Anterior cingulate cortex (tissue), 58 donors: ENCODE data around the gene NPAS3.

Source experiments
- DNase-seq, 58 donors: peaks; one replicate each; lab custom pipeline; 2025; lab: John Stamatoyannopoulos, UW

Gene NPAS3

GRCh38 chr14:33679461-33680225, 741.0 kb downstream of the NPAS3 start:
- no peak for DNase-seq

DNA sequence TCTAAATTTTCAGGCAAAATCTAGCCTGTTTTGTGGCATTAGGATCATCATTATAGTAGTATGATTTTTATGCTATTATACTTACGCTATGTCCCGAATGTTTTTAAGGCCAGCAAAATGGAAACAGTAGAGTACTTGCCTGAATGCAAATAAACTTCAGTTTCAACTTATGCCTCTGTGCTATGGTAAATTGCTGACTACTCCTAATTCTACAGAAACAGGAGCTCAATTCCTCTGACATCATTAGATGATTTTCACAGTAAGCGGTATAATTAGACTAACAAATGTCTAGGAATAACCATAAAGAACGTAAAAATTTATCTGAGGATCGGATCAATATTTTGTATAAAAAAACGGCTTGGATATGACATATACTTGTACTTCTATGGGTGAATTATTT, 742.2 kb downstream of the NPAS3 start:
- DNase-seq, result no peak

GRCh38 chr14:33682760-33683159, 744.1 kb downstream of the NPAS3 start:
- DNase-seq, result peak in 2 of 58 donors; percentile 5 to 17

DNA sequence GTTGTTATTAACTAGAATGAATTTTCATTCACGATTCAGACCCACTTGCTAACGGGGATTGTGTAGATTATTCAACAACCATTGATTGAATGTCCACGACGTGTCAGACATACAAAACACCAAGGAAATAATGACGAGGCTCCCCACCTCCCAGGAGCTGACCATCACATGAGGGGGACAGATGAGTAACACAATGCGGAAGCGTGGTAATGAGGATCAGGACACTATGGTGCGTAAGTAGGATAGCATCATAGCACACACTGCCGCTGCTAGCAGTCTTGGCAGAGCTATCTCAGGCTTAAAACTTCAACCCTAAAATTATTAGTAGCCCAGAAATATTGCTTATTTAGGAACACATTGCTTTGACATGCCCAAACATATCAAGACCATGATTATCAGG, 746.3 kb downstream of the NPAS3 start:
- no peak for DNase-seq

GRCh38 chr14:33685698-33686097, 747.0 kb downstream of the NPAS3 start:
- no peak for DNase-seq

GRCh38 chr14:33686218-33686617, 747.5 kb downstream of the NPAS3 start:
- no peak for DNase-seq

GRCh38 chr14:33686856-33687255, 748.2 kb downstream of the NPAS3 start:
- no peak for DNase-seq

DNA sequence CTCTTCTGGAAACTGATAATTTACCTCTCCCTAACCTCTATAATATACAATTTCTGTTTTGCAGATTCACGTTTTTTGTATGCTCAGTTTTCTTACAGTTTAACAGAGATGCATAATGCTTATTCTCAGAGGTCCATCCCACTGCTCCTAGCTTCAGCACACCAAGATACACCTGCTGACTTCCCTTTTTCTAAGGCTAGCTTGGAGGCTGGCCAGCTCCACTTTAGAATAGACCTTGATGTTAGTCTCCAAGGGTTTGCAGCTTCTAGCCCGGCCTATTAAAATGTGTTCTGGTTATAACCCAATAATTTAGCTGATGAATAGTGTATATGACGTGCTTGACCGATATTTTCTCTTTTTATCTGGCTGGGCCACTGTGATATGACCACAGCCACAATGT, 751.0 kb downstream of the NPAS3 start:
- no peak for DNase-seq

DNA sequence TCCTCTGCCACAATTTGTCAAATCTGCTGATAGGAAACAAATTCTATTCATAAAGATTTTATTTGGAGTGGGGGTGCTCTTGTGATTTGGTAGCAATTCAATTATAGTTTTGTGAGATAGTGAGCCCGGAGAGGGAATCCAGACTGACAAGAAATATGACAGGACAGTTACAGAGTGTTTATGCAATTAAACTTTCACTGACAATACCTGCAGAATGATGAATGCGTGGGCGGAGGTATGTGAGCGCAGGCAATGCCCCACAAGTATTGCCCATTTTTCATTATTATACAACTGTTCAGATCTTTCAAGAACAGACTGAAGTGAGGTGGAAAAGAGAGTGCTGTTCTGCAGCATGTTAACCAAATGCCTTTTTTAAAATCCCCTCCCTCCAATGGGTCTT, 753.2 kb downstream of the NPAS3 start:
- no peak for DNase-seq

- no peak for DNase-seq
These were observed 754.1 kb downstream of the NPAS3 start for GRCh38 chr14:33692762-33693161.

DNA sequence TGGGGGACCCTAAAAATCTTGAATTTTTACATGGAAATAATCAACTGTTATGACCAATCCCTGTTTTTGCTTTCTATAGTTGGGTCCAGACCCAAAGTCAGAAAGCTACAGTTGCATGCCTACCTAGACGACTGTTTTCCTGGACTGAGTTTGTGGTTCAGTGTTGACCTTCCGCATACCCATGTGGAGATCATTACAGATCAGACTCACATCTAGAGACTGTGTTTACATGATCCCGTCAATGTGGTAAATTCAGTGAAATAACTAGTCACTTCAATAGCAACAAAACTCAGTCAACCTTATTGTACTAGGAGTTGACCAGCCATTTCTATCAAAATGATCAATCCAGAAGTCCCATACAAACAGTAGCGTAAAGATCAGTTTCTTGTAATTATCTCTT, 754.6 kb downstream of the NPAS3 start:
- DNase-seq, result no peak

GRCh38 chr14:33696165-33696564, 757.5 kb downstream of the NPAS3 start:
- DNase-seq, result no peak

DNA sequence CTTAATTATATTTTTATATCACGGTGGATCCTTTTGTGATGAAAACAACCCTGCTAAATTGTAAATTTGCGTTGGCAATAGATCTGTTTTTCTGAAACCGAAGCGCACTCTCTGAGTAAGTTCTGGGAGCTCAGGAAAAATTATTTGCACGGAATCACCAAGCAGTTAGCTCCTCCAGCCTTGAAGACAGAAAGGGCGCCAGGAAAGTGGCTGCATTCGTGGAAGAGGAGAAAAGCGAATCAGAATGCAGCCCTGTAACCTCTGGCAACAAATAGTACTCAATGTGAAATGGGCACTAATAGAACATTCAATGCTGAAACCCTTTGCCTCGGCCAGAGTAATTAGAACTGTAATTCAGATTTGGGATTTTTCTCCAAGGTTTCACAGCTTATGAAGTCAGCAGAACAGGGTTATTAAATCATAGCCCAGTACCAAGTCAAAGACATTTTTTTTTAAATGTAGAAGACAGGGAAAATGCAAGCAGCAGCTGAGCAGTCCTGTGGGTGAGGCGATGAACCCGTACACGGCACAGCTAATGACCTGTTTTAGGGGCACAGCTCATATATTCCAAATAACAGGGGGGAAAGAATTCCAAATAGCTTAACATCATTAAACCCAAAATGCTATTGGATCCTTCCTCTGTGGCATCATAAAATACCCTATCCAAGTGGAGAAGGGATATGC, 760.8 kb downstream of the NPAS3 start:
- DNase-seq, result peak in 36 of 58 donors; percentile 6 to 83 (median 32)

DNA sequence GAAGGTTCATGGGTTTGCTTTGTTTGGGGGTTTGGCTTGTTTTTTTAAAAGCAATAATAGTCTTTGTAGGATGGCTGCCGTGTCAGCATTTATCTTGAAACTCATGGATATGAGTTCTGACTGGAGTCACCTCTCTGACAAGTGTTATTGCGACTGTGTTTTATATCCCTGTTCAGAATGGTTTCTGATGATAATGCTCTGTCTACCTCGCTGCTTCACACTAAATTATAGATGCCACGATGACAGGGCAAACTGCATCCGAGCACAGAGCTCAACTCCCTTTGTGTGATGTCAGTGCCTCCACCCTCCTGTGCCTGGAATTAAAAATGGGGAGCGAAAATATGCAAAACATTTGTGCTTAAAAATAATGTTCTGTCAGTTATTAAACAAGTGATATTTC, 761.4 kb downstream of the NPAS3 start:
- DNase-seq, result no peak

DNA sequence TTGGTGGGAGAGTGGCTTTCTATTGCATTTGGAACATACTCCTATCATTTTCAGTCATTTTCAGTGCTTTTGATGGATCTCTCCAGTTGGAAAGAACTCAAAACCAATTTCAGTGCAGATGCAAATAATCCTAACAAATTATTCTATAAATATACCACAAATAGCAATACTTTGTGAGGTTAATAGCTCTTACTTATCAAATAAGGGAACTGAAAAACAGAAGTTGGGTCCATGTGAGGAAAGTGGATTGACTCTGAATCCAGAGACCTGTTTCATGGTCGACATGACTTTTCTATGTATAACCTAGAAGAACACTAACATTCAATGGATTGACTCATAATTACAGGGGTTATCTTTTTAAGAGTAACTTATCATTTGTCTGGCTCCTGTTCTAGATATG, 763.6 kb downstream of the NPAS3 start:
- DNase-seq, result no peak

DNA sequence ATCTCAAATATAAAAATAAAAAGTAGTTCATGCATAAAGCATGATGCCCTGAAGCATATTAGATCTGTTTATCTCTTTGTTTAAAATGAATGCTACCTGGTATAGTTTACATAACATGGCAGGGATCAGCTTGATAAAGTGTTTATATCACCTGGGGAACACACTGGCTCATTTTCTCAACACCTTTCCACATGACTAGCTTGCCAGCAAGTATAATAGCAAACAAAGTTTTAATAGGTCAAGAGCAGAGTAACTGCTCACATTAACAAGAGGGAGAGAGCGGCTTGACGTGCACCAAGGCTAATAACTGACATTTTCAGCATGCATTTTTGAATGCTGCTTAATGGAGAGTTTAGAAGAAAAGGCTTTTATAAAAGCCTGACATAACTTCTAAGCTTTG, 765.8 kb downstream of the NPAS3 start:
- DNase-seq, result peak in 1 of 58 donors; percentile 17

GRCh38 chr14:33705490-33705889, 766.8 kb downstream of the NPAS3 start:
- DNase-seq, result no peak

GRCh38 chr14:33707716-33708115, 769.0 kb downstream of the NPAS3 start:
- DNase-seq, result no peak

- DNase-seq, result no peak
These were observed 770.6 kb downstream of the NPAS3 start for GRCh38 chr14:33709283-33709682.

GRCh38 chr14:33709711-33710110, 771.0 kb downstream of the NPAS3 start:
- DNase-seq, result no peak

GRCh38 chr14:33710273-33710672, 771.6 kb downstream of the NPAS3 start:
- no peak for DNase-seq

DNA sequence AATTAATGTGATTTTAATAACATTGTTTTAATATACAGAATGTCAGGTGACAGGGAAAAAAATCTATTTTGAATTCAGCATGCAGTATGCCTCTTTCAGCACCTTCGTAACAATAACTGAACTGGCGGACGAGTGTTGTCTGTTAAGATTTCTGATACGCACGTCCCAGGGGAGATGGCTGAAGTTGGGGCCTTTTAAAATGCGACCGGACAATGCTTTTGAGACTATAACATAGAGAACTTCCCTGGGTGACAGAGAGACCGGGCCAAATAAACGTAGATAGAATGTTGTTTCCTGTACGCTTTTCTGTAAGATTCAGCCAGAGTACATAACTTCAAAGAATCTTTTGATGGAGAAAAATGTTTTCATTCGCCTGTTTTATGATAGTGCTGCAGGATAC, 772.5 kb downstream of the NPAS3 start:
- no peak for DNase-seq
